ENCODE results near the gene NRXN2. TPM values are rescaled to one million over a fixed set of nuclear protein-coding genes. Genes with fewer than 3 reads are reported as not detected.

Gene NRXN2
- total and polyA plus RNA-seq, 7 donors: 0.44 to 5.2 (median 1.9) TPM

DNA sequence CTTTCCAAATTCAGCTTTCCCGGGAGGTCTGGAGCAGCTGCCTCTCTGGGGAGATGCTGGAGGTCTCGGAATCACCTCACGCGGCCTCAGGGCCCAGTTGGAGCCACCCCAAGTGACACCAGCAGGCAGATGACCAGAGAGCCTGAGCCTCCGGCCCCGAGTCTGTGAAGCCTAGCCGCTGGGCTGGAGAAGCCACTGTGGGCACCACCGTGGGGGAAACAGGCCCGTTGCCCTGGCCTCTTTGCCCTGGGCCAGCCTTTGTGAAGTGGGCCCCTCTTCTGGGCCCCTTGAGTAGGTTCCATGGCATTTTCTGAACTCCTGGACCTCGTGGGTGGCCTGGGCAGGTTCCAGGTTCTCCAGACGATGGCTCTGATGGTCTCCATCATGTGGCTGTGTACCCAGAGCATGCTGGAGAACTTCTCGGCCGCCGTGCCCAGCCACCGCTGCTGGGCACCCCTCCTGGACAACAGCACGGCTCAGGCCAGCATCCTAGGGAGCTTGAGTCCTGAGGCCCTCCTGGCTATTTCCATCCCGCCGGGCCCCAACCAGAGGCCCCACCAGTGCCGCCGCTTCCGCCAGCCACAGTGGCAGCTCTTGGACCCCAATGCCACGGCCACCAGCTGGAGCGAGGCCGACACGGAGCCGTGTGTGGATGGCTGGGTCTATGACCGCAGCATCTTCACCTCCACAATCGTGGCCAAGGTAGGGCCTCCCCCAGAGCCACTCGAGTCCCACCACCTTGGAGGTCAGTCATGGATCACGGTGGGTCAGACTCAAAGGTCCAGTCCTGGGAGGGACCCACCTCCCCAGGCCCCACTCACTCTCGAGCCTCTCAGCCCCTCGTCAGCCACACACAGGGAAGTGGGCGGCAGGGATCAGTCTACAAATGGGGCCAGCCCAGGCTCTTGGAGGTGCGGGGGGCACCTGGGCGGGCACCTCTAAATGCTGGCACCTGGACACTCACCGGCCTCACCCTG, 131.5 kb downstream of the NRXN2 start:
- TF ChIP-seq, protein P1, sequence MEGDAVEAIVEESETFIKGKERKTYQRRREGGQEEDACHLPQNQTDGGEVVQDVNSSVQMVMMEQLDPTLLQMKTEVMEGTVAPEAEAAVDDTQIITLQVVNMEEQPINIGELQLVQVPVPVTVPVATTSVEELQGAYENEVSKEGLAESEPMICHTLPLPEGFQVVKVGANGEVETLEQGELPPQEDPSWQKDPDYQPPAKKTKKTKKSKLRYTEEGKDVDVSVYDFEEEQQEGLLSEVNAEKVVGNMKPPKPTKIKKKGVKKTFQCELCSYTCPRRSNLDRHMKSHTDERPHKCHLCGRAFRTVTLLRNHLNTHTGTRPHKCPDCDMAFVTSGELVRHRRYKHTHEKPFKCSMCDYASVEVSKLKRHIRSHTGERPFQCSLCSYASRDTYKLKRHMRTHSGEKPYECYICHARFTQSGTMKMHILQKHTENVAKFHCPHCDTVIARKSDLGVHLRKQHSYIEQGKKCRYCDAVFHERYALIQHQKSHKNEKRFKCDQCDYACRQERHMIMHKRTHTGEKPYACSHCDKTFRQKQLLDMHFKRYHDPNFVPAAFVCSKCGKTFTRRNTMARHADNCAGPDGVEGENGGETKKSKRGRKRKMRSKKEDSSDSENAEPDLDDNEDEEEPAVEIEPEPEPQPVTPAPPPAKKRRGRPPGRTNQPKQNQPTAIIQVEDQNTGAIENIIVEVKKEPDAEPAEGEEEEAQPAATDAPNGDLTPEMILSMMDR (IDR thresholded peaks at IDR 0.05): no peak
- DNase-seq (peak in 1 of 2 donors; percentile 28), ATAC-seq (no peak)
- H3K36me3 ChIP-seq (ENCODE audit: insufficient read depth in 1 of 2, low read depth in 1 of 2): no peaks in the 10 kb centered on the region
- no peaks in the 10 kb centered on the region for H3K4me1 ChIP-seq
- no peak overlapping the region for H3K4me3 ChIP-seq
- intact Hi-C loops (cut with DNase I): no loop called here
- H3K27me3 ChIP-seq (ENCODE audit: insufficient read depth in 3 of 3, low read length in 2 of 3): peaks cover 0 to 9% (median 7%) of the 10 kb centered on the region in 3 donors
- 77 to 80% (median 80%) methylated on average over 31 to 36 of the region's 36 CpGs for WGBS, 3 donors
- H3K9me3 ChIP-seq: peaks cover 17% of the 10 kb centered on the region
- no peak overlapping the region for H3K27ac ChIP-seq

DNA sequence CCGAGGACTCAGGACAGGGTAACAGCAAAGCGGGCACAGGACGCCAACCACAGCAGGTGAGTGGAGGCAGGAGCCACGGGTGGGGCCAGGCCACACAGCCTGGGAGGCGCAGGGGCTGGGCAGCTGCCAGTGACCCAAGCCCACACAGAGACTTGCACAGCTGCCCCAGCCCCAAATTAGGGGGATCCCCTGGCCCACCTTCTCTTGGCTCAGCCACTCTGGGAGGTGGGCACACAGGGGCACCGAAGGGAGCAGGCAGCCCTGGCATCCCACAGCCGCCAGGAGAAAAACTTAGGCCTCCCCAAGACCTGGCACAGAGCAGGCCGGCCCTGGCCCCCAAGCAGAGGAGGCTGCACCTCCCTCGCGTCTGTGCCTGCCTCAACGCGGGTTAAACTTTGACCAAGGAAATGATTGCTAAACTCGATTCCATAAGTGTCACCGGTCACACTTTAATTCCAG, 132.2 kb downstream of the NRXN2 start, which contains the start of gene SLC22A12:
TSS of gene SLC22A12 (plus strand) at position 458 of the 459 bp plus-strand sequence. CDS start 337 bp downstream, outside the sequence.
- TF ChIP-seq, protein P1 (IDR thresholded peaks at IDR 0.05): no peak
- Histone ChIP-seq H3K27ac (no peak within 1 kb of the TSS), H3K36me3 (ENCODE audit: insufficient read depth in 1 of 2, low read depth in 1 of 2) (no peaks in the 10 kb centered on the region), H3K4me3 (no peak within 1 kb of the TSS), H3K4me1 (no peaks in the 10 kb centered on the region), H3K9me3 (peaks cover 17% of the 10 kb centered on the region), H3K27me3 (ENCODE audit: insufficient read depth in 3 of 3, low read length in 2 of 3) (peaks cover 0 to 12% (median 7%) of the 10 kb centered on the region in 3 donors)
- no peak for DNase-seq
- ATAC-seq: no peak
- intact Hi-C loops (cut with DNase I): no loop called here
- 55 to 70% (median 70%) methylated on average over 14 of the region's 14 CpGs for WGBS, 3 donors

DNA sequence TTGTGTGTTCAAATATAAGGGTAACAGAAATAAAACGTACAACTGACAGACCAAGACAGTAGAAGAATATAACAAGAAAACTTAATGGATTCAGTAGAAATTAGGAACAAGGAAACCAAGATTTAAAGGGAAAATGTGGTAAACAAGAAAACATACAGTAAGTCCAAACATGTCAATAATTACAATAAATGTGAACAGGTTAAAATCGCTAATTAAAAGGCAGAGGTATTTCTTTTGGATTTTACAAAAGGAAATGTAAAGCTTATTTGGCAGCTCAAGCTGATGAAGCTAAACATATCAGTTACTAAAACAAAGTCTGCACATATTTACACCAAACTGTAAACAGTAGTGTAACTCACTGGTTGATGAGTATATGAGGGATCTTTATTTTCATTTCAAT, 134.3 kb downstream of the NRXN2 start:
- TF ChIP-seq, protein P1 (IDR thresholded peaks at IDR 0.05): no peak
- 84 to 92% (median 87%) methylated on average over 2 of the region's 2 CpGs for WGBS, 3 donors
- no peak overlapping the region for H3K27ac ChIP-seq

DNA sequence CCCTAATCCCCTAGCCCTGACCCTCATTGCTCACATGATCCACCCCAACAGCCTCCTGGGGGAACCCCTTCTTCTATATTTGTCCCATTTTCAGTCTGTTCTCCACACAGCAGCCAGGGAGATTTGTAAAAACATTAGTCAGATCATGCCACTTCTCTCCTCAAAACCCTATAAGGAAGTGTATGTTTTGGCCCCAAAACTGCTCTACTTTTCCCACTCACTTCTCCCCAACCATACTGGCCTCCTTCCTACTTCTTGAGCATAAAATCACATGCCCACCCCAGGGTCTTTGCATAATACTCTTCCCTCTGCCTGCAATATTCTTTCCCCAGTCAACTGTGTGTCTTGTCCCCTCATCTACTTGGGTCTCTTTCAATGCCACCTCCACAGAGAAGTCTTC, 136.6 kb downstream of the NRXN2 start:
- Histone ChIP-seq H3K27ac (no peak overlapping the region), H3K9me3 (peaks cover 17% of the 10 kb centered on the region), H3K4me1 (no peaks in the 10 kb centered on the region), H3K36me3 (ENCODE audit: insufficient read depth in 1 of 2, low read depth in 1 of 2) (no peaks in the 10 kb centered on the region), H3K27me3 (ENCODE audit: insufficient read depth in 3 of 3, low read length in 2 of 3) (peaks cover 0 to 12% (median 7%) of the 10 kb centered on the region in 3 donors), H3K4me3 (no peak overlapping the region)
- no peak for ATAC-seq
- DNase-seq: no peak
- intact Hi-C loops (cut with DNase I): no loop called here
- TF ChIP-seq, protein P1 (IDR thresholded peaks at IDR 0.05): no peak

More for the DNA sequence above, 134.3 kb downstream of the NRXN2 start:
- Histone ChIP-seq H3K27me3 (ENCODE audit: insufficient read depth in 3 of 3, low read length in 2 of 3) (peaks cover 0 to 12% (median 7%) of the 10 kb centered on the region in 3 donors), H3K9me3 (peaks cover 17% of the 10 kb centered on the region), H3K4me3 (no peak overlapping the region), H3K36me3 (ENCODE audit: insufficient read depth in 1 of 2, low read depth in 1 of 2) (no peaks in the 10 kb centered on the region), H3K4me1 (no peaks in the 10 kb centered on the region)
- intact Hi-C loops (cut with DNase I): no loop called here
- no peak for DNase-seq
- no peak for ATAC-seq
